ENCODE results near the gene ACTN4.
"Not testable (repeated sequence)": the region's sequence is repeated elsewhere in the genome, so short reads cannot be mapped to it uniquely, and the experiment has no call there.

The ACTN4 gene

GRCh38 chr19:38745316-38745715, 97.9 kb downstream of the ACTN4 start:
- no peaks in the 10 kb centered on the region for H3K9me3 ChIP-seq
- peaks cover 11% of the 10 kb centered on the region for H3K27me3 ChIP-seq
- no peaks in the 10 kb centered on the region for H3K4me1 ChIP-seq (ENCODE audit: control insufficient read depth in 1 of 2, insufficient read depth in 1 of 2, low read depth in 1 of 2, low read length in 1 of 2)
- H3K27ac ChIP-seq = no peak overlapping the region
- no peaks in the 10 kb centered on the region for H3K36me3 ChIP-seq
- no peak for TF ChIP-seq CTCF (IDR thresholded peaks at IDR 0.05)
- H3K4me3 ChIP-seq (ENCODE audit: low read depth in 1 of 2, low read length in 1 of 2) = no peak overlapping the region

GRCh38 chr19:38753783-38754182, 106.3 kb downstream of the ACTN4 start:
- H3K36me3 ChIP-seq; H3K9me3 ChIP-seq; H3K27ac ChIP-seq; H3K4me1 ChIP-seq (ENCODE audit: control insufficient read depth in 1 of 2, insufficient read depth in 1 of 2, low read depth in 1 of 2, low read length in 1 of 2); H3K4me3 ChIP-seq (ENCODE audit: low read depth in 1 of 2, low read length in 1 of 2): not testable (repeated sequence)
- peaks cover 17% of the 10 kb centered on the region for H3K27me3 ChIP-seq

DNA sequence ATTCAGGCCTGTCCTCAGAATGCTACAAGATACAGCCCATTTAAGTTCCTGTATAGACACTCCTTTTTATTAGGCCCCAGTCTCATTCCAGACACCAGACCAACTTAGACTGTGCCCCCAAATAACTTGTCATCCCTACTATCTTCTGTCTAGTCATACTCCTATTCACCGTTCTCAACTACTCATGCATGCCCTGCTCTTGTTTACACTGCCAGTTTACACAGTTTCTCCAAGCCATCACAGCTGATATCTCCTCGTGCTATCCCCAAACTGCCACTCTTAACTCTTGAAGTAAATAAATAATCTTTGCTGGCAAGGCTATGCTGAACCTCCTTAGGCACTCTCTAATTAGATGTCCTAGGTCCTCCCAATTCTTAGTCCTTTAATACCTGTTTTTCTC, 106.7 kb downstream of the ACTN4 start:
- peaks cover 17% of the 10 kb centered on the region for H3K27me3 ChIP-seq
- H3K4me1 ChIP-seq (ENCODE audit: control insufficient read depth in 1 of 2, insufficient read depth in 1 of 2, low read depth in 1 of 2, low read length in 1 of 2); H3K9me3 ChIP-seq; H3K36me3 ChIP-seq; H3K4me3 ChIP-seq (ENCODE audit: low read depth in 1 of 2, low read length in 1 of 2); H3K27ac ChIP-seq: not testable (repeated sequence)

DNA sequence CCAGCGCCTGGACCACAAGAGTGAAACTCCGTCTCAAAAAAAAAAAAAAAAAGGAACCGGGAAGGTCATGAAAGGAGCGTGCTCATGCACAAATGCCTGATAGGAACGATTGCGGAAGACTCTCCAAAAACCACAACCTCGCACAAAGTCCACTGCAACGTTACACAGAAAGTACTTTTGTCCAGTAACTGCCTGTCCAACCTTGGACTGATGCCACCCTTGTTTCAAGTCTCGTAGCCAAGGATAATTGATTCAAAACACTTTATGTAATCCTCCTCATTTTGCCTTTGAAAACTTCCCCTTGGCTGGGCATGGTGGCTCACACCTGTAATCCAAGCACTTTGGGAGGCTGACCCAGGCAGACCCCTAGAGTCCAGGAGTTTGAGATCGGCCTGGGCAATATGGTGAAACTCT, 112.1 kb downstream of the ACTN4 start:
- no peaks in the 10 kb centered on the region for H3K9me3 ChIP-seq
- no peak overlapping the region for H3K4me3 ChIP-seq (ENCODE audit: low read depth in 1 of 2, low read length in 1 of 2)
- no peaks in the 10 kb centered on the region for H3K27me3 ChIP-seq
- peaks cover 0 to 3% of the 10 kb centered on the region in 2 experiments for H3K4me1 ChIP-seq (ENCODE audit: control insufficient read depth in 1 of 2, insufficient read depth in 1 of 2, low read depth in 1 of 2, low read length in 1 of 2)
- no peaks in the 10 kb centered on the region for H3K36me3 ChIP-seq
- TF ChIP-seq CTCF (IDR thresholded peaks at IDR 0.05) = no peak
- no peak overlapping the region for H3K27ac ChIP-seq

GRCh38 chr19:38760805-38761517, 113.5 kb downstream of the ACTN4 start:
- H3K27me3 ChIP-seq = not testable (repeated sequence)

GRCh38 chr19:38761884-38762389, 114.5 kb downstream of the ACTN4 start:
- not testable (repeated sequence) for H3K4me3 ChIP-seq (ENCODE audit: low read depth in 1 of 2, low read length in 1 of 2); H3K4me1 ChIP-seq (ENCODE audit: control insufficient read depth in 1 of 2, insufficient read depth in 1 of 2, low read depth in 1 of 2, low read length in 1 of 2); H3K27ac ChIP-seq; H3K36me3 ChIP-seq; H3K9me3 ChIP-seq; H3K27me3 ChIP-seq

More at GRCh38 chr19:38760805-38761517, 113.5 kb downstream of the ACTN4 start:
- not testable (repeated sequence) for H3K4me3 ChIP-seq (ENCODE audit: low read depth in 1 of 2, low read length in 1 of 2); H3K27ac ChIP-seq; H3K36me3 ChIP-seq; H3K4me1 ChIP-seq (ENCODE audit: control insufficient read depth in 1 of 2, insufficient read depth in 1 of 2, low read depth in 1 of 2, low read length in 1 of 2); H3K9me3 ChIP-seq

DNA sequence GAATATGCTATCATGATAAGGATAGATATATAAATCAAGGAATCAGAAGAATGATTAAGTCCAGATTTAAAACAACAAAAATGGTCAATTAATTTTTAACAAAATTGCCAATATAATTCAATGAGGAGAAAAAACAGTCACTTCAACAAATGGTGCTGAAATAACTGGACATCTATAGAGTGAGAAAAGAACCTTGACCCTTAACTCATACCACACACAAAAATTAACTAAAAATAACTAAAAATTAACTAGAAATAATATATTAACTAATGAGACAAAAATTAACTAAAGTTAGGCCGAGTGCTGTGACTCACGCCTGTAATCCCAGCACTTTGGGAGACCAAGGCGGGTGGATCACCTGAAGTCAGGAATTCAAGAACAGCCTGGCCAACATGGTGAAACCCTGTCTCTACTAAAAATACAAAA, 116.4 kb downstream of the ACTN4 start:
- H3K4me1 ChIP-seq (ENCODE audit: control insufficient read depth in 1 of 2, insufficient read depth in 1 of 2, low read depth in 1 of 2, low read length in 1 of 2) = peaks cover 0 to 3% of the 10 kb centered on the region in 2 experiments
- H3K36me3 ChIP-seq = no peaks in the 10 kb centered on the region
- H3K27ac ChIP-seq = no peak overlapping the region
- H3K9me3 ChIP-seq = no peaks in the 10 kb centered on the region
- H3K4me3 ChIP-seq (ENCODE audit: low read depth in 1 of 2, low read length in 1 of 2) = no peak overlapping the region
- no peak for TF ChIP-seq CTCF (IDR thresholded peaks at IDR 0.05)
- H3K27me3 ChIP-seq = no peaks in the 10 kb centered on the region
